ENCODE measurements around the gene VDR.

DNA sequence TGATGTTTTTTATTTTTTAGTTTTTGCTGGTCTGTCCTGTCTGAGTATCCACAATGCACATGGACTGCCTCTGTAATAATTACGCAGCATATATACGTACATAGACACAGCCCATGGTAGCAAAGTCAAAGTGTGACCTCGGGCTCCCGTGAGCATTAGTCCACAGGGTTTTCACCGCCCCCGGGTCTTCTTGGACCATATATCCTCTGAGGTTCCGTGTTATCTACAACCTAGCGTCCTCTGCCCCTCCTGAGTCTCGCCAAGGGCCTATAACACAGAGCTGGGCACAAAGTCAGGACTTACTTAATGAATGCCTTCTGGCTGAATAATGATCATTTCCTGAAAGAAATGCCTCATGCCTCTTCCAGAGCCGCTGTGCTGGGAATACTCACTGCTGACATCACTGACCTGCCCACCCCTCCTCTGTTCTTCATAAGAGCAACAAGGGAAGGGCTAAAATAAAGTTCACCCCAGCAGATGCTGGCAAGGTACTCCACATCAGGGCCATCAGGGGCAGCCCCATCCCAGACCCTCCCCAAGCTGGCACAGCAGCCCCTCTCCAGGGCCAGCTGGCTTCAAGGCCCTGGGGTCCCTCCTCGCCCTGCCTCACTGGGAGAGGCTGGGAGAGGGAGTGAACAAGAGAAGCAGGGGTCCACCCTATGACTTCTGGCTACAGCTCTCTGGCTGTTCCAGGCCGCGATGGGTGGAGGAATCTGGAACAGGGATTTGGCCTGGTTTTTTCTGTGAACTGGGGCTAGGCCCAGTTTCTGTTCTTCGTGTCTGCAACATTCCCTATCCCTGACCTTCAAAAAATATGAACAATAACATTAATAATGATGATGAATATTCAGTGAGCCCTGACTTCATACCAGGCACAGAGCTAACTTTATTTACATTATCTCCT is 93.0 kb downstream of the VDR start:
- no peak for TF ChIP-seq POLR2A (IDR thresholded peaks at IDR 0.05)
- TF ChIP-seq, protein P1, sequence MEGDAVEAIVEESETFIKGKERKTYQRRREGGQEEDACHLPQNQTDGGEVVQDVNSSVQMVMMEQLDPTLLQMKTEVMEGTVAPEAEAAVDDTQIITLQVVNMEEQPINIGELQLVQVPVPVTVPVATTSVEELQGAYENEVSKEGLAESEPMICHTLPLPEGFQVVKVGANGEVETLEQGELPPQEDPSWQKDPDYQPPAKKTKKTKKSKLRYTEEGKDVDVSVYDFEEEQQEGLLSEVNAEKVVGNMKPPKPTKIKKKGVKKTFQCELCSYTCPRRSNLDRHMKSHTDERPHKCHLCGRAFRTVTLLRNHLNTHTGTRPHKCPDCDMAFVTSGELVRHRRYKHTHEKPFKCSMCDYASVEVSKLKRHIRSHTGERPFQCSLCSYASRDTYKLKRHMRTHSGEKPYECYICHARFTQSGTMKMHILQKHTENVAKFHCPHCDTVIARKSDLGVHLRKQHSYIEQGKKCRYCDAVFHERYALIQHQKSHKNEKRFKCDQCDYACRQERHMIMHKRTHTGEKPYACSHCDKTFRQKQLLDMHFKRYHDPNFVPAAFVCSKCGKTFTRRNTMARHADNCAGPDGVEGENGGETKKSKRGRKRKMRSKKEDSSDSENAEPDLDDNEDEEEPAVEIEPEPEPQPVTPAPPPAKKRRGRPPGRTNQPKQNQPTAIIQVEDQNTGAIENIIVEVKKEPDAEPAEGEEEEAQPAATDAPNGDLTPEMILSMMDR (IDR thresholded peaks at IDR 0.05) = no peak
- TF ChIP-seq EP300 (IDR thresholded peaks at IDR 0.05; ENCODE audit: low read depth) = peak; percentile 48

Measured in transverse colon (tissue), 3 donors.